Activated CD4-positive, CD25-positive, alpha-beta regulatory T cell treated with anti-CD3 and anti-CD28 coated beads, Interleukin-2, amount 50 U/mL, for 72 hours (primary cell): ENCODE results near the gene CCDC40.

Experiments
- DNase-seq: peaks from one replicate; pipeline ENCODE4 v3.0.0; 2021

The CCDC40 gene

DNA sequence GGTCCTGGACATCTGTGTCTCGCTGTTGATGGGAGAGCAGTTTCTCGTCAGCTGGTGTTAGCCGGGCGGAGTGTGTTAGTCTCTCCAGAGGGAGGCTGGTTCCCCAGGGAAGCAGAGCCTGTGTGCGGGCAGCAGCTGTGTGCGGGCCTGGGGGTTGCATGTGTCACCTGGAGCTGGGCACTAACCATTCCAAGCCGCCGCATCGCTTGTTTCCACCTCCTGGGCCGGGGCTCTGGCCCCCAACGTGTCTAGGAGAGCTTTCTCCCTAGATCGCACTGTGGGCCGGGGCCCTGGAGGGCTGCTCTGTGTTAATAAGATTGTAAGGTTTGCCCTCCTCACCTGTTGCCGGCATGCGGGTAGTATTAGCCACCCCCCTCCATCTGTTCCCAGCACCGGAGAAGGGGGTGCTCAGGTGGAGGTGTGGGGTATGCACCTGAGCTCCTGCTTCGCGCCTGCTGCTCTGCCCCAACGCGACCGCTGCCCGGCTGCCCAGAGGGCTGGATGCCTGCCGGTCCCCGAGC is 82.9 kb downstream of the CCDC40 start:
- DNase-seq: no peak

DNA sequence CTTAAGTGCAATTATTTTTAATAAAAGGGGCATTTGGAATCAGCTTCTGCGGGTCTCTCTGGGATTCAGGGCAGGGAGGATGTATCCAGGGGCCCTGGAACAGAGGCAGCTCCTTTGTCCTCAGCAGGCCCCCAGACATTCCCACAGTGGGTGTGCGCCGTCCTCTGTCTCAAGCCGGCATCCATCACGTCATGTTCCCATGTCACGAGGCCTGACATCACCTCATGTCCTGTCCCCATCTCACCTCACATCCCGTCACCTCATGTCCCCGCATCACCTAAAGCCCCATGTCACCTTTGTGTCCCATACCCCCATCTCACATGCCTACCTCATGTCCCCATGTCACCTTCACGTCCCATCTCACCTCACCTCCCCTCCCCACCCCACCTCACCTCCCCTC is 83.4 kb downstream of the CCDC40 start:
- DNase-seq: no peak

DNA sequence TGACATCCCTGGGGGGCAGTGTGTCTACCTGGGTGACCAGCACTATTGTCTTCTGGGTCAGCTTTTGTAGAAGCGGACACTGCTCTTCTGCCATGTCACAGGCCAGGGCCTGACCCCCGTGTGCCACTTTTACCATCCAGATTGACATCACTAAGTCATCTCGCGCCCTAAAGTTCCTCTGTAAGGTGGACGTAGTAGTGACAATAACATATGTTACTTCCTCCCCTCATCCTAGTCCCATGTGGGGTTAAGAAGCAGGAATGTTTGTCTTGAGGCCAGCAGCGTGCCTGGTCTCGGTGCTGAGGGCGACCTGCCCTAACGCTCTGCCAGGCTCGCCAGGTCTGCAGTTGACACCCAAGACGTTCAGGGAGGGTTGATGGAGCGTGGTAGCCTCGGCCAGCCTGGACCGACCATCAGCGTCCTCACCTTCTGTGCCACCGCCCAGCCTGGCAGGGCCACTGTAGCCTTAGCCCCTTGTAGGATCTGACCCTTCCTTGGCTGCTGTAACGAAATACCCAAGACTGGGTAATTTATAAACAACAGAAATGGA is 85.7 kb downstream of the CCDC40 start:
- no peak for DNase-seq

DNA sequence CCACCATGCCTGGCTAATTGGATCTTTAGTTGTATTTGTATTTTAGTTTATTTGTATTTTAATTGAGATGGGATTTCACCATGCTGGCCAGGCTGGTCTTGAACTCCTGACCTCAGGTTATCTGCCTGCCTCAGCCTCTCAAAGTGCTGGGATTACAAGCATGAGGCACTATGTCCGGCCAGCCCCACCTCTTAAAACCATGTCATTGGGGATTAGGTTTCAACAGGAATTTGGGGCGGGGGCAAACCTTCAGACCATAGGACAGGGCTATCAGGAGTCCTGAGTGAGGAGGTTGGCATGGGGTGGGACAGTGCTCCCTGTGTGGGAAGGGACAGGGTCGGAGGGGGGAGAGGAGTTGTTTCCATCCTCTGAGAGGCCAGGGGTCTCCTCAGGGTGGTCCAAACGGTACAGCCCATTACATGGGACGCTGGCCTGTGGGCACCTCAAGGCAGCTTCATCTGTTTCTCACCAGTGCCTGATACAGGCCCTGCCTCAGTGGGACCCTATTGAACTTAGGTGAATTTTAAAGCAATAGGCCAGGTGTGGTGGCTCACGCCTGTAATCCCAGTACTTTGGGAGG is 86.6 kb downstream of the CCDC40 start:
- no peak for DNase-seq

DNA sequence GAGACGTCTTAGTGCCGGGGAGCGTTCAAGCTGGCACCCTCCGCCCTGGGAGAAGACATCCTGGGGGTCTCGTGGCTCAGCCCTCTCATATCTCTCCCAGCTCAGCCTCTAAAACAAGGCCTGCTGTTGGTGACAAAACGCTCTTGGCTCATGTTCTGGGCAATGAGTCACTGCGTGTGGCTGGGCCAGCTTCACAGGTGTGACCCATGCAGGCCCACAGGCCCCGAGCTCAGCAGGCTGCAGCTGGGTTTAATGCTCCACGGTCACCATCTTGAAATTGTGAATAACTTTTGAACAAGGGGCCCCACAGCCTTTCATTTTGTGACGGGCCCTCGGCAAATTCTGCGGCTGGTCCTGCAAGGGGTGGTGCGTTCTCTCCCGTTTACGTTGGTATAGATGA is 87.3 kb downstream of the CCDC40 start:
- no peak for DNase-seq

DNA sequence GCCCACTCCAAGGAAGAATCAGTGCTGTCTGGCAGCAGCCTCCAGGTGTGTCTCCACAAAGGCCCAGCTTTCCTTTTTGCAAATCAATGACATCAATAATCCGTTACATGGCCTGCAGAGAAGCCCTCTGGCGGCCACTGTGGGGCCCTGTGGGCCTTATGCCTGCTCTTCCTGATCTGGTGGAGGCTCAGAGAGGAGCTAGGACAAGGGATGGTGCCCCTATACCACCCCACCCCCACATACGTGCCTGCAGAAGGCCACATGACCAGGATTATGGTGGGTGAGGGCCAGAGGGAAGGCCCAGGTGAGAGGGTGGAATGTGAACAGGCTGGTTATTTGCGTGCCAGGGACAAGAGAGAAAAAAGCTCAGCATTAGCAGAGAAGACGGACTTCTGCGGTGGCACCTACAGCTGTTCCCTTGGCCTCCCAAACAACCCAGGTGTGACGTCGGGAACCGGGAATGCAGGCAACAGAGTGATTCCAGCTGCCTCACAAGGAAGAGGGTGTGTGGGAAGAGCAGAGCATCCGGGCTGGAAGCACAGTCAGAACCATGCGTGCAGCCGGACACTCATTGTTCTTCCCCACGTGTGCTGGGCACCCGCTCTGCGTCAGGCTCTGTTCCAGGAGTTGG is 88.0 kb downstream of the CCDC40 start:
- DNase-seq: no peak

DNA sequence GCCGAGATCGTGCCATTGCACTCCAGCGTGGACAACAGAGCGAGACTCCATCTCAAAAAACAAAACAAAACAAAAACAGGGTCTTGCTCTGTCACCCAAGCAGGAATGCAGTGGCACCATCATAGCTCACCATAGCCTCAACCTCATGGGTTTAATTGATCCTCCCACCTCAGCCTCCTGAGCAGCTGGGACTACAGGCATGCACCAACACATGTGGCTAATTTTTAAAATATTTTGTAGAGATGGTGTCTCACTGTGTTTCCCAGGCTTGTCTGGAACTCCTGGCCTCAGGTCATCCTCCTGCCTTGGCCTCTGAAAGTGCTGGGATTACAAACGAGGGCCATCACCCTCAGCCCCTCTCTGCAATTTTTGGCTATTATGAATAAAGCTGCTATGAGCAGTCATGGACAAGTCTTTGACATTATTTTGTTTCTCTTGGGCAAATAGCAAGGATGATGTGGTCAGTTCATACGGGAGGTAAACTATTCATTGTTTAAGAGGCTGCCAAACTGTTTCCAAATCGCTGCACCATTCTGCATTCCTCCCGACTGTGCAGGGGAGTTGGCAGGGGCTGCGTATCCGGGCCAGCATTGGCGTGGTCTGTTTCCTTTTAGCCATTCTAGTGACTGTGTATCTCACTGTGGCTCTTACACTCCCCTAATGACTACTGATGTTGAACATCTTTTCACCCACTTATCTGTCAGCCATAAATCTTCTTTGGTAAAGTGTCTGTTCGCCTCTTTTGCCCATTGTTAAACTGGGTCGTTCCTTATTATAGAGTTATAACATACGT is 89.4 kb downstream of the CCDC40 start:
- no peak for DNase-seq

DNA sequence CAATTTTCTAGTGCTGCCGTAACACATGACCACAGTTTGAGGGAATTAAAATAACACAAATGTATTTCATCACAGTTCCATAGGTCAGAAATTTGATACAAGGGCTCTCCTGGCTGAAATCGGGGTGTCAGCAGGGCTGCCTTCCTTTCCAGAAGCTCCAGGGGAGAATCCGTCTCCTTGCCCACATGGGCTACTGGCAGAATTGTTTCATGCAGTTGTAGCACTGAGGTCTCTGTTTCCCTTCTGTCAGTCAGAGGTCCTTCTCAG is 89.9 kb downstream of the CCDC40 start:
- DNase-seq: no peak

DNA sequence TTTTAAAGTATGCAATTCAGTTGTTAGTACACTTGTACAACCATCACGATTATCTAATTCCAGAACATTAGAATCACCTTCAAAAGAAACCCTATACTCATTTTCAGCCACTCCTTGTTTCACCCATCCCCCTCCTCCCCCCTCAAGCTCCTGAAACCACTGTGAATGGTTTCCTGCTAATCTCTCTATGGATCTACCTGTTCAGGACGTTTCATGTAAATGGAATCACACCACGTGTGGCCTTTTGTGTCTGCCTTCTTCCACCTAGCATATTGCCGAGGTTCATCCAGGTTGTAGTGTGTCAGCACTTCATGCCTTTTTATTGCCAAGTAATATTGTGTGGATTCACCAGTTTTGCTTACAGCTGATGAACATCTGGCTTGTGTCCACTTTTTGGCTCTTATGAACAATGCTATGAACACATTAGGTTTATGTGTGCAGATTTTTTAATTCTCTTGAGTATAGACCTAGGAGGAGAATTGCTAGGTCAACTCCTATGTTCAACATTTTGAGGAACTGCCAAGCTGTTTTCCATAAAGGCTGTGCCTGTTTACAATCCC is 92.6 kb downstream of the CCDC40 start:
- no peak for DNase-seq

DNA sequence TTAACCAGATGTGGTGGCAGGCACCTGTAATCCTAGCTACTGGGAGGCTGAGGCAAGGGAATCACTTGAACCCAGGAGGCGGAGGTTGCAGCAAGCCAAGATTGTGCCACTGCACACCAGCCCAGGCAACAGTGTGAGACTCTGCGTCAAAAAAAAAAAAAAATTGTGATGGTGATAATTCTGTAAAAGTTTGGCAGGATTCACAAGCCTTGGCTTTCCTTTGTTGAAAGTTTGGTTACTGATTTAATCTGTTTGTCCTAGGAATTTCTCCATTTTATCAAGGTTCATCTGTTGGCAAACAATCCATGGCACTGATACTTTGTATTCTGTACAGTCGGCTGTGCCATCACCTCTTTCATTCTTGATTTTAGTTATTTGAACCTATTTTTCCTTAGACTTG is 94.5 kb downstream of the CCDC40 start:
- DNase-seq: no peak

DNA sequence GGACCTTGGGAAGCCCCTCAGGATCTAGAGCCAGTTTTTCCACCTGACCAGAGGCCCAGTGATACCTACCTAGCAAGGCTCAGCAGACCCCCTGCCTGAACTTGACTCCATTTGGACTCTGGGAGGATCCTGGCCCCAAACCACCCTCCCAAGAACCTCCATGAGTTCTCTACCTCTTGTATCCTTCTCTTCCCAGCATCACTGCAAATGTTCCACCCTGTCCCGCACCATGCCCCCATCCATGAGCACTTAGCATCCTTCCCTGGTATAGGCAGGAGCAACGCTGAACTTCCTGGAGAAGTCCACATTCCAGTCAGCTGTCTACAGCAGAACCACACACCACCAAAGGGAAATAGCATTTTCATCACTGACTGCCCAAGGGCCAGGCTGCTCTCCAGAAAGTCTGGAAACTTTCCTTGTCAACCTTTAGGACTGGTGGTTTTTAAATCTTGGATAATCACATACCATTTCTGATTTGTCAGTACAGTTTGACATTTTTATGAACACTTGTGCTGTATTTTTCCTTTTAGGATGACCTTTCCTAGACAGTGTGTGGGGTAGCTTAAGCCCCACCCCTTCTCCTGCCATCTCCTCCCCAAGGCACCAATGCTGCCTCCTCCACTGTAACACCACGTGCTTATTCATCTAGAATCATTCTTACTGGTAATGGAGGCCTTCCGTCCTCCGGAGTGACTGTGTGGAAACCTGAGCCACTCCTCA is 96.6 kb downstream of the CCDC40 start:
- no peak for DNase-seq

DNA sequence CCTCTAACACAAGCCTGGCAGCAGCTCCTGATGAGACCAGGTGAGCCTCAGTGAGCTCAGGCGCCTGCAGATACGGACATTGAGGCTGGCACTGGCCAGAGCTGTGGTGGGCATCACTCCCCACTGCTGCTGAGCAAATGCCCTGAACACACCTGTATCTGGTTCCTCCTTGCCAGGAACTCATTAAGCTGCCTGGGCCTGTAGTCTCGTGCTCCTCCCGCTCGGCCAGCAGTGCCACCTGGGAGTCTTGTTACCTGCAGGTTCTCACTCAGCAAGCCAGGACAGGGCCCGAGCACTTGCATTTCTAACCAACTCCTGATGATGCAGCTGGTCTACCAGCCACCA is 97.2 kb downstream of the CCDC40 start:
- DNase-seq: no peak

DNA sequence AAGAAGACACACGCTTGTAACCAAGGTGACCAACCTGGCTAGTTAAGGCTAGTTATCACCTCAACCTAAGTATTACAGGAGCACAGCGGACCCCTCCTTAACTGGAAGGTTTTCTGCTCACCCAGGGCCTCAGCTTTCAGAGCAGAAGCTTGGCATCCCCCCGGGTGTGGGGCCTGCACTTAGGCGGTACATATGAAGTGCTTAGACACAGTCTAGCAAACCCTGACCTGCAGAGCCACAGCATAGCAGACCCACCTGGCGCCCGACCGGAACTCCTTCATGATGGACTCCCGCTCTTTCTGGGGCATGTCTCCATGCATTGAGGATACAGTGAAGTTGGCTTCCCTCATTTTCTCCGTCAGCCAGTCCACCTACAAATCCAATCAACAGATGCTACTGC is 100.7 kb downstream of the CCDC40 start:
- DNase-seq: no peak

DNA sequence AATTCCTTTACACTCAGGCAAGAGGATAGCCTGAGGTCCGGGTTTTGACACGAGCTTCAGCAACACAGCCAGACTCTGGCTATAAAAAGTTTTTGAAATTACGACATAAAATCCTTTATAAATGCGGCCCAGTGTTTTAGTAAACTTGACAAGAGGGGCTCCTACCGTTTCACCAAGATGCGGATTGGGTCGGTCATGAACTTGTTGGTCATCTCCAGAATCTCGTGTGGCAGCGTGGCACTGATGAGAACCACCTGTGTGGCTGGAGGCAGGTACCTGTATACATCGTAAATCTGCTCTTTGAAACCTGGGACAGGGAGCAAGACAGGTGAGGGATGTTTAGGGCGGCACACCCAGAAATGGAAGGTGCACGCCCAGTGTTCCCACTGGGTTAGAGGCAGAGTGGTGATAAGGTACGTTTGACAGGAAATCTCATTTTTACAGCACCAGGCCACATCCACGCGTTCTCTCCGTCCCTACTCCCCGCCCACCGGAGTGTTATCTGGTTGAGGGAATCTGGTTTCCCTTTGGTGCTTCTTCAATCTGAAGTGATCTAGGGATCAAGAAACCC is 102.5 kb downstream of the CCDC40 start:
- no peak for DNase-seq

DNA sequence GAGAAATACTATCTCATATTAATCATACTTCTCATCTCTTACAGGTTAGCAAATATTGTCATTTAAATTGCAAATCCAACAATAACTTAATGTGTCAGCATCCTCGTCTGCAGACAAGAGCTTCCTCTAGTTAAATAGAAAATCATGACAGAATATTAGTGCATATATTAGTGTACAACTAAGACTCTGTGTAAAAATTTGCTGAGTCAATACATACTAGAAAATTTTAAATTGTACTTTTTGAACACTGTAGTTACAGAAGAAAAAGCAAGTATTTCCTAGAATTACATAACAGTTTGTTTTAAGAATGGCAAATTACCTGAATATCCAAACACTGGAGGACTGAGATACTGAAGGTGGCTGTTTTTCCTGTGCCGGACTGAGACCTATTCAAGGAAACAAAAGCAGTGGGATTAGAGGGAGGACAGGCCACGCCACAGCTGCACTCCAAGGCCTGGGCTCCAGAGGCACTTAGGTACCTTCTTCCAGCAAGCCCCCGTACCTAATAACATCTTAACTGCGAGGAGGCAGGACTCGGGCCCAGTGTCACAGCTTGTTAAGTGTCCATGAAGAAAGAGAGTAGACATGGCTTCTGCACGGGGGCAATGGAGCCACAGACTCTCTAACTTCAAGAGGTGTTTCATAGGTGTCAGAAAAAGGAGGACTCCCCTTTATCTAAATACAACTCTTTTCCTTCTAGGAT is 105.2 kb downstream of the CCDC40 start:
- DNase-seq: no peak

DNA sequence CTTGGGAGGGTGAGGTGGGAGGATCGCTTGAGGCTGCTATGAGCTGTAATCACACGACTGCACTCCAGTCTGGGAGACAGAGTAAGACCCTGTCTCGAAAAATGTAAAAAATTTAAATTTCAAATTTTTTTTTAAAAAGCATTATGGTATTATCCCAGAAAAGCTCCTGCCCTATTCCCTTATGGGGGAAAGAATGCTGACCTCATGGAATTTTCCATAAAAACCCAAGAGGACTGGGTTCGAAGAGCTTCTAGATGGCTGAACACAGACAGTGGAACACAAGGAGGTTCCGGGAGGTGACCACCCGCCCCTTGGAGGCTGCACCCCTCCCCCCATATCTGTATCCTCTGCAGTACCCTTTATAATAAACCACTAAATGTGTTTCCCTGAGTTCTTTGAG is 106.5 kb downstream of the CCDC40 start:
- no peak for DNase-seq

DNA sequence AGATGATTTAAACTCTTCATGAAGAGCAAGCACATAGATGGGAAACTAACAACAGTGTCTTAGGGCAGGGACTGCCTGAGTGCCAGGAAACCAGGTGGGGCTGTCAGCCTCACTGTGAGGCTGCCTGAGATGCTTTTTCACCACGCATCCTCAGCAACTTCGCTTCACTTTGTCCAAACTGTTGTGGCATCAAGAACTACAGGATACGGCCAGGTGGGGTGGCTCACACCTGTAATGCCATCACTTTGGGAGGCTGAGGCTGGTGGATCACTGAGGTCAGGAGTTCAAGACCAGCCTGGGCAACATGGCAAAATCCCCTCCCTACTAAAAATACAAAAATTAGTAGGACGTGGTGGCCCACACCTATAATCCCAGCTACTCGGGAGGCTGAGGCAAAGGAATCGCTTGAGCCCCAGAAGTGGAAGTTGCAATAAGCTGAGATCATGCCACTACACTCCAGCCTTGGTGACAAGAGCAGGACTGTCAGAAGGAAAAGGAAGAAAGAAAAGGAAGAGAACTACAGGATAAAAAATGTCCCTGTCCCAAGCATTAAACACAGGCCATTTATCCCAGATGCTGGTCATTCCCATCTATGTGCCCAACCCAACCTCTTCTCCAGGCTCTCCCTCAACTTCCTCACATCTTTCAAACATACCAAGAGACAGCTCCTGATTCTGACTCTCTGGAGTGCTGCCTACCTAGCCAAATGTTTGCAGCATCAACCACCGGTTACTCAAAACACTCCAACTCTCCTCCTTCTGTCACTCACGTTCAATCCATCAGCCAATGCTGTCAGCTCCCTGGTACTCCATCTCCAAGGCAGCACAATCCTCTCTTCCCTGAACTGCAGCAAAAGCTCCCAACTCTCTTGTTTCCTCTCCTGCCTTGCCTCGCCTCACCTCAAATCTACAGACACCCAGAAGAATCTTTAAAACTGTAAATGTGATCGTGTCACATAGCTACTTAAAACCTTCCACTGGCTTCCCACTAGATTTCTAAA is 108.9 kb downstream of the CCDC40 start:
- no peak for DNase-seq

DNA sequence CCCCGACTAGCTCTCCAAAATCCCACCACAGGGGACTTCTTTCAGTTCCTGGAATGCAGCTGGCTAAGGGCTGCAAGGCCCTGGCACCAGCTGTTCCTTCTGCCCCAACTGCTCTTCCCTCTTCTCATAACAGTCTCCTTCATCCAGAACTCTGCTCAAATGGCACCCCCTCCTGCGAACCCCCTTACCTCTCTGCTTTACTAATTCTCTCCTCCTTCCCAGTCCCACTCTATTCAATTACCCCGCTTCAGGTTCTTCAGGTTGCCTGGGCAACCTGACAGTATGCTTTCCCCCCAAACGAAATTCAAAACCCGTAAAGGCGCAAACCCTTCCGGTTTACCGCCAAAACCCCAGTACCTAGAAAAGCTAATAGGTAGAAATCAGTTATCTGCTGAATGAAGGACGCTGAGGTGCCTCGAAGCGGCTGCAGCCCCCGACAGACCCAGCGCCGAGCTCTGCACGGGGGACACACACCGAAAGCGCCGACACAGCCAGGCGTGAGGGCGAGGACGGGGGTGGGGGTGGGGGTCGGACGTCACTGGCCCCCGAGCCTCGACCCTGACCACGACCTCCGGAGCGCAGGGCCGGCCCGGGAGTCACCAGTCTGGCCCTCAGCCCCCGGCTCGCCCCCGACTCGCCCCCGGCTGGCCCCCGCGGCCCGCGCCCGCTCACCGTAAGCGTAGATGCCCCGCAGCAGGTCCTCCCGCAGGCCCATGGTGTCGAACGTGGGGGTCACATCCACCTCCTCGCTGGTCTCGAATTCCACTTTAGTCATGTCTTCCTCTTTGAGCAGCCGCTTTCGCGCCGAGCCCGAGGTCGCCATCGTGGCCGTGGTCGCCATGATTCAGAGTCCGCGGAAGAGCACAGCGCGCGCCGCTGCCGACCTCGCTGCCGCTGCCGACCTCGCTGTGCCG is 109.9 kb downstream of the CCDC40 start:
- no peak for DNase-seq

DNA sequence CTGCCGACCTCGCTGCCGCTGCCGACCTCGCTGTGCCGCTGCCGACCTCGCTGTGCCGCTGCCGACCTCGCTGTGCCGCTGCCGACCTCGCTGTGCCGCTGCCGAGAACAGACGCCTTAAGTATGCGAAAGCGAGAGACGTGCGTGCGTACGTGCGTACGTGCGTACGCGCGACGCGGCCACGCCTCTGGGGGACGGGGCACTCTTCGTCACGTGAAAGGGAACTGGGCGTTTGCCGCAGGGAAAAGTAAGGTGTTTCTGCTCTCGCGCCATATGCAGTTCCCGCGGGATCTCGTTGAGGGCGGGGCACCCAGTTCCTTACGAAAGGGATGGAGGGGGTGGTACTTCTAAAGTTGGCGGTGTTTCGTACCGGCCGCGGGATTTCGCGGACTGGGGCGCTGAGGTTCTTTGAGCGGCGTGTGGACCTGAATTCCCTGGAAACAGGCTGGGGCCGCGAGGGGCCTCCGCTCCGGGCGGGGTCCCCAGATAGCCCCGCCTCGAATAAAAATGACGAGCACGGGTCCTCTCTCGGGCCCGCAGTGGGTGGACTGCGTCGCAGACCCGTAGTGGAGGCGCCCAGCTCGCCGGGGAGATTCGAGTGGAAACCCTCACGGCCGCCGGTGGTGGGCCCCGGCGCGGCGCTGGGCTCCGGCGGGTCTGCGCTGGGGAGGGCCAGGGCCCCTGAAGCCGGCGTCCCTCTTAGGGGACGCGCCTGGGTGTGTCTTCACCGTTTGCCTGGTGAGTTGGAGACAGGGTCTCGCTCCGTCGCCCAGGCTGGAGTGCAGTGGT is 110.8 kb downstream of the CCDC40 start, which contains the start of gene EIF4A3:
TSS of gene EIF4A3 (minus strand) at position 94 of the 788 bp plus-strand sequence. CDS start 167 bp downstream, outside the sequence.
- peak; percentile 96 for DNase-seq
